ENCODE measurements around the gene C11orf54. TPM values are rescaled to one million over a fixed set of nuclear protein-coding genes. Genes with fewer than 3 reads are reported as not detected.
"Not testable (repeated sequence)": the region's sequence is repeated elsewhere in the genome, so short reads cannot be mapped to it uniquely, and the experiment has no call there.

The C11orf54 gene
- total and polyA plus RNA-seq, 2 experiments from 2014 or later: 23.5 to 28.8 TPM

- no peak for TF ChIP-seq CTCF (IDR thresholded peaks at IDR 0.05; ENCODE audit: low read depth, low read length)
- Histone ChIP-seq H3K27me3 (no peaks in the 10 kb centered on the region), H3K4me3 (peak overlapping the region; percentile 45), H3K27ac (peak overlapping the region; percentile 86), H3K36me3 (peaks cover 33% of the 10 kb centered on the region), H3K4me1 (ENCODE audit: low read depth) (peaks cover 17% of the 10 kb centered on the region), H3K9me3 (ENCODE audit: low read depth) (no peaks in the 10 kb centered on the region)
- peak; percentile 20 to 46 for DNase-seq (ENCODE audit: low read depth in 1 of 2, low spot score in 1 of 2)
Observed at GRCh38 chr11:93740031-93740729, 1.3 kb upstream of the C11orf54 start.

- Histone ChIP-seq H3K4me1 (ENCODE audit: low read depth) (peaks cover 20% of the 10 kb centered on the region), H3K36me3 (peaks cover 28% of the 10 kb centered on the region), H3K27ac (peak overlapping the region; percentile 86), H3K4me3 (peak overlapping the region; percentile 45), H3K9me3 (ENCODE audit: low read depth) (no peaks in the 10 kb centered on the region), H3K27me3 (no peaks in the 10 kb centered on the region)
- TF ChIP-seq CTCF (IDR thresholded peaks at IDR 0.05; ENCODE audit: low read depth, low read length): no peak
- peak; percentile 67 to 79 for DNase-seq (ENCODE audit: low read depth in 1 of 2, low spot score in 1 of 2)
Observed at GRCh38 chr11:93740730-93741093, 760 bp upstream of the C11orf54 start.

GRCh38 chr11:93741882-93742226, 382 bp downstream of the C11orf54 start:
- DNase-seq (ENCODE audit: low read depth in 1 of 2, low spot score in 1 of 2): peak in 1 of 2 donors; percentile 59

GRCh38 chr11:93743291-93743690, 1.8 kb downstream of the C11orf54 start:
- Histone ChIP-seq H3K36me3 (peaks cover 4% of the 10 kb centered on the region), H3K27ac (no peak overlapping the region), H3K4me1 (ENCODE audit: low read depth) (peaks cover 26% of the 10 kb centered on the region), H3K4me3 (no peak overlapping the region), H3K27me3 (no peaks in the 10 kb centered on the region), H3K9me3 (ENCODE audit: low read depth) (no peaks in the 10 kb centered on the region)
- DNase-seq (ENCODE audit: low read depth in 1 of 2, low spot score in 1 of 2): no peak
- no peak for TF ChIP-seq CTCF (IDR thresholded peaks at IDR 0.05; ENCODE audit: low read depth, low read length)

More at GRCh38 chr11:93741882-93742226, 382 bp downstream of the C11orf54 start:
- Histone ChIP-seq H3K4me1 (ENCODE audit: low read depth) (peaks cover 26% of the 10 kb centered on the region), H3K9me3 (ENCODE audit: low read depth) (no peaks in the 10 kb centered on the region), H3K36me3 (peaks cover 17% of the 10 kb centered on the region), H3K27ac (peak overlapping the region; percentile 86), H3K4me3 (peak overlapping the region; percentile 45), H3K27me3 (no peaks in the 10 kb centered on the region)
- TF ChIP-seq CTCF (IDR thresholded peaks at IDR 0.05; ENCODE audit: low read depth, low read length): no peak

GRCh38 chr11:93744669-93745004, 3.2 kb downstream of the C11orf54 start:
- H3K9me3 ChIP-seq (ENCODE audit: low read depth): no peaks in the 10 kb centered on the region
- no peak for TF ChIP-seq CTCF (IDR thresholded peaks at IDR 0.05; ENCODE audit: low read depth, low read length)
- H3K36me3 ChIP-seq: peaks cover under 1% of the 10 kb centered on the region
- peak overlapping the region; percentile 50 for H3K27ac ChIP-seq
- H3K4me1 ChIP-seq (ENCODE audit: low read depth): peaks cover 13% of the 10 kb centered on the region
- H3K4me3 ChIP-seq: no peak overlapping the region
- H3K27me3 ChIP-seq: no peaks in the 10 kb centered on the region
- no peak for DNase-seq (ENCODE audit: low read depth in 1 of 2, low spot score in 1 of 2)

- peak overlapping the region; percentile 50 for H3K27ac ChIP-seq
- H3K4me1 ChIP-seq (ENCODE audit: low read depth); H3K4me3 ChIP-seq; H3K9me3 ChIP-seq (ENCODE audit: low read depth); H3K36me3 ChIP-seq; H3K27me3 ChIP-seq: not testable (repeated sequence)
- DNase-seq (ENCODE audit: low read depth in 1 of 2, low spot score in 1 of 2): peak; percentile 36 to 59
Observed at GRCh38 chr11:93745005-93745755, 3.7 kb downstream of the C11orf54 start.
